ENCODE results near the gene FCGBP.

DNA sequence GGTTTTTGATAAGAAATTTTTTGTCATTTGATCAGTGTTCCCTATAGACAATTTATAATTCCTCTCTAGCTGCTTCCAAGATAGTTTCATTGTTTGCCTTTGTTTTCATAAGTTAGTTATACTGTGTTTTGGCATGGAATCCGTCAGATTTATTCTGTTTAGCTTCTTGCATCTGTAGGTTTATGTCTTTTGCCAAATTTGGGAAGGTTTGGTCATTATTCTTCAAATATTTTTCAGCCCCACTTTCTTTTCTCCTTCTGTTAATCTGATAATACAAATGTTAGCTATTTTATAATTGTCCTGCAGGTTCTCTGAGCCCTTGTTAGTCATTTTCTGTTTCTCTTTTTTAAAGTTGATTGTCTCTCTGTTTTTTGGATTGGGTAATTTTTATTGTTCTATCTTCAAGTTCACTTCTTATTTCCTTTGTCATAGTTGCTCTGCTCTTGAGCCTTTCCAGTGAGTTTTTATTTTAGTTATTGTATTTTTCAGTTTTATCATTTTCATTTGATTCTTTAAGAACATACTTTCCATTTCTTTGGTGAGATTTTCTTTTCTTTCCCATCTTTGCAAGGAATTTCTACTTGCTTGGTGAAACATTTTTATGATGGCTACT, 5.9 kb upstream of the FCGBP start:
- TF ChIP-seq EZH2 (IDR thresholded peaks at IDR 0.05; ENCODE audit: borderline replicate concordance, low read depth, low read length, poor library complexity, severe bottlenecking), result no peak
- TF ChIP-seq, protein P1, sequence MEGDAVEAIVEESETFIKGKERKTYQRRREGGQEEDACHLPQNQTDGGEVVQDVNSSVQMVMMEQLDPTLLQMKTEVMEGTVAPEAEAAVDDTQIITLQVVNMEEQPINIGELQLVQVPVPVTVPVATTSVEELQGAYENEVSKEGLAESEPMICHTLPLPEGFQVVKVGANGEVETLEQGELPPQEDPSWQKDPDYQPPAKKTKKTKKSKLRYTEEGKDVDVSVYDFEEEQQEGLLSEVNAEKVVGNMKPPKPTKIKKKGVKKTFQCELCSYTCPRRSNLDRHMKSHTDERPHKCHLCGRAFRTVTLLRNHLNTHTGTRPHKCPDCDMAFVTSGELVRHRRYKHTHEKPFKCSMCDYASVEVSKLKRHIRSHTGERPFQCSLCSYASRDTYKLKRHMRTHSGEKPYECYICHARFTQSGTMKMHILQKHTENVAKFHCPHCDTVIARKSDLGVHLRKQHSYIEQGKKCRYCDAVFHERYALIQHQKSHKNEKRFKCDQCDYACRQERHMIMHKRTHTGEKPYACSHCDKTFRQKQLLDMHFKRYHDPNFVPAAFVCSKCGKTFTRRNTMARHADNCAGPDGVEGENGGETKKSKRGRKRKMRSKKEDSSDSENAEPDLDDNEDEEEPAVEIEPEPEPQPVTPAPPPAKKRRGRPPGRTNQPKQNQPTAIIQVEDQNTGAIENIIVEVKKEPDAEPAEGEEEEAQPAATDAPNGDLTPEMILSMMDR (conservative IDR thresholded peaks at IDR 0.05; ENCODE audit: low read depth, low read length), result no peak

All from A673 (cell line).